B cell (primary cell): ENCODE results near the gene THRB. TPM values are rescaled to one million over a fixed set of nuclear protein-coding genes. Genes with fewer than 3 reads are reported as not detected.

Experiments used
- ATAC-seq: fragments of 200-7000 bp; cut with Tn5 transposase; one replicate; pipeline ENCODE4 v1.10.0; 2021; ENCODE audit warnings: low read depth, mild to moderate bottlenecking, moderate number of reproducible peaks, moderate library complexity
- CTCF ChIA-PET: fragments of 350-600 bp; sonication (Branson Sonifier 250); formaldehyde crosslinking; loops from one replicate; lab custom pipeline; 2021; ENCODE audit warnings: antibody characterized with exemption, inconsistent platforms; lab: Charles Lee
- POLR2A ChIA-PET: fragments of 350-600 bp; sonication (Branson Sonifier 250); formaldehyde crosslinking; loops from one replicate; lab custom pipeline; 2021; ENCODE audit warnings: antibody characterized with exemption; lab: Charles Lee
- DNase-seq: peaks from one replicate; pipeline ENCODE4 v3.0.0; 2013
- H2AFZ ChIP-seq: 2 replicates; pipeline ENCODE4 v1.6.1; 2012; ENCODE audit warnings: mild to moderate bottlenecking, low read depth, low read length; ENCODE audit not compliant: insufficient read depth, poor library complexity, severe bottlenecking
- H3K27ac ChIP-seq, 2 donors: 1 replicate in 1 of 2; 2 replicates in 1 of 2; pipeline ENCODE4 v1.5.1; 2012 to 2013; ENCODE audit warnings: low read length in 2 of 2, mild to moderate bottlenecking in 2 of 2, moderate library complexity in 1 of 2
- H3K27me3 ChIP-seq, 4 experiments: fragments of 200-600 bp in 1 of 4; sonication (generic) in 1 of 4; replicated peaks in 1 of 4; 1 replicate in 2 of 4; 2 replicates in 2 of 4; pipeline versions ENCODE4 v1.6.1 to v1.7.0; 2013 to 2016; ENCODE audit warnings: low read length in 3 of 4, mild to moderate bottlenecking in 2 of 4, mixed read lengths in 1 of 4, moderate library complexity in 1 of 4; ENCODE audit not compliant: insufficient read depth in 4 of 4, control insufficient read depth in 3 of 4; ENCODE audit errors: control extremely low read depth in 1 of 4
- H3K36me3 ChIP-seq, 2 experiments: replicated peaks in 1 of 2; 1 replicate in 1 of 2; 2 replicates in 1 of 2; pipeline versions ENCODE4 v1.6.1 to v1.7.1; 2013; ENCODE audit warnings: low read length in 1 of 2; ENCODE audit not compliant: insufficient read depth in 2 of 2, control insufficient read depth in 1 of 2; ENCODE audit errors: control extremely low read depth in 1 of 2, extremely low read depth in 1 of 2
- H3K4me1 ChIP-seq, 2 donors: fragments of 200-600 bp in 1 of 2; sonication (generic) in 1 of 2; 1 replicate in 1 of 2; 2 replicates in 1 of 2; pipeline versions ENCODE4 v1.5.1 to v1.6.1; 2013 to 2017; ENCODE audit warnings: low read length in 2 of 2; ENCODE audit not compliant: control insufficient read depth in 2 of 2, insufficient read depth in 2 of 2
- H3K4me2 ChIP-seq: replicated peaks from 2 replicates; pipeline ENCODE3; 2012; ENCODE audit warnings: mild to moderate bottlenecking, low read depth, low read length; ENCODE audit not compliant: poor library complexity, severe bottlenecking
- H3K4me3 ChIP-seq, 5 experiments: fragments of 200-600 bp in 1 of 5; sonication (generic) in 1 of 5; 1 replicate in 3 of 5; 2 replicates in 2 of 5; pipeline versions ENCODE4 v1.5.1 to v1.7.0; 2011 to 2016; ENCODE audit warnings: low read length in 4 of 5, mild to moderate bottlenecking in 4 of 5, low read depth in 2 of 5, control low read depth in 1 of 5, moderate library complexity in 1 of 5; ENCODE audit not compliant: insufficient read depth in 1 of 5; ENCODE audit errors: control extremely low read depth in 1 of 5, extremely low read depth in 1 of 5
- H3K79me2 ChIP-seq: fragments of 200-600 bp; sonication (generic); one replicate; pipeline ENCODE4 v1.6.0; 2016; ENCODE audit warnings: low read length; ENCODE audit not compliant: control insufficient read depth, insufficient read depth
- H3K9ac ChIP-seq: fragments of 200-600 bp; sonication (generic); 2 replicates; pipeline ENCODE4 v1.6.1; 2017; ENCODE audit warnings: mild to moderate bottlenecking, low read length, moderate library complexity
- H3K9me3 ChIP-seq, 3 donors: one replicate each; pipeline versions ENCODE4 v1.6.1 to v1.7.1; 2013; ENCODE audit warnings: low read length in 2 of 3; ENCODE audit not compliant: control insufficient read depth in 2 of 3, insufficient read depth in 1 of 3; ENCODE audit errors: control extremely low read depth in 1 of 3
- H4K20me1 ChIP-seq: 2 replicates; pipeline ENCODE4 v1.6.0; 2012; ENCODE audit warnings: mild to moderate bottlenecking, low read length; ENCODE audit not compliant: insufficient read depth, control insufficient read depth, poor library complexity, severe bottlenecking
- H3K27ac Mint-ChIP-seq: one replicate; pipeline ENCODE4 v1.8.0; 2021; ENCODE audit warnings: mixed read lengths
- H3K27me3 Mint-ChIP-seq: one replicate; pipeline ENCODE4 v1.8.0; 2021; ENCODE audit warnings: mixed read lengths
- H3K4me1 Mint-ChIP-seq: one replicate; pipeline ENCODE4 v1.8.0; 2021; ENCODE audit warnings: mixed read lengths
- H3K4me3 Mint-ChIP-seq: one replicate; pipeline ENCODE4 v1.8.0; 2021; ENCODE audit warnings: mixed read lengths
- H3K9me3 Mint-ChIP-seq: one replicate; pipeline ENCODE4 v1.8.0; 2022; ENCODE audit warnings: mixed read lengths; ENCODE audit not compliant: insufficient read depth
- EZH2 ChIP-seq: IDR thresholded peaks from 2 replicates; pipeline ENCODE4 v1.6.1; 2012; ENCODE audit warnings: borderline replicate concordance, low read depth, mild to moderate bottlenecking, moderate library complexity, low read length; ENCODE audit not compliant: insufficient read depth, poor library complexity, severe bottlenecking
- WGBS: methylation state at CpG from one replicate; pipeline ENCODE4 v1.1.5; 2013; ENCODE audit warnings: missing lambda C conversion rate; ENCODE audit not compliant: insufficient coverage; 5-methylcytosine and 5-hydroxymethylcytosine counted together
- intact Hi-C: fragments of 100-400 bp; cut with micrococcal nuclease; formaldehyde crosslinking; loops from one replicate; pipeline ENCODE4 v1.10.0; 2022
- polyA plus RNA-seq: library from polyadenylated mRNA; depleted of rRNA; stranded (reverse); fragments of >200 nt; gene quantifications from 2 replicates; pipeline ENCODE4 v1.2.3, GENCODE V29; 2012
- total RNA-seq, 2 donors: library from RNA; stranded (reverse); fragments of 120-200 nt in 1 of 2; gene quantifications; 1 replicate in 1 of 2; 2 replicates in 1 of 2; pipeline versions ENCODE4 v1.2.3 to v1.2.4, GENCODE V29; 2013 to 2022
- TF ChIP-seq, protein P1 (sequence below): fragments of 200-600 bp; IDR thresholded peaks from one replicate; pipeline ENCODE4 v1.8.0; 2022; ENCODE audit warnings: antibody characterized with exemption, mild to moderate bottlenecking

The THRB gene
- total and polyA plus RNA-seq, 2 donors (not counting 1 experiment from before 2014, with no cell fraction given): 0.86 to 1.8 TPM

DNA sequence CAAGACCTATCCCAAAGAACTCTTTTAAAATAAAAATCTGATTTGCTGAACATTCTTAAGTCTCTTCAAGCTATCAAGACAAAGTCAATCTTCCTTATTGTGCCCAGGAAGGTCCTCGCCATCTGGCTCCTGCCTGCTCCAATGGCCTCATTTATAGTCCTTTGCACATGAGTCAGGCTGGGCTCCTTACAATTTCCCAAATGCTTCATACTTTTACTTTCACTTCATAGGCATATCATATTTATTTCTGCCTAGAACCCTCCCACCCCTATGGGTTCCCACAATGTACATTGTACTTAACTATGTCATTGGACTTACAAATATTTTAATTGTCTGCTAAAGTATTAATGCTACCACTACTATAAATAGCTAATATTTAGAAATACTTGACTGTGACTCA is 9.1 kb downstream of the THRB start:
- no peak overlapping the region for H3K4me3 ChIP-seq
- CTCF ChIA-PET: interaction anchor here (2.2 kb wide), 1 partner anchor 11 kb away, joined by 6 read pairs; no protein-coding TSS in a partner anchor
- no peaks in the 10 kb centered on the region for H3K79me2 ChIP-seq
- Mint-ChIP-seq H3K9me3 (no peaks in the 10 kb centered on the region), H3K4me3 (no peak overlapping the region), H3K27me3 (peaks cover 13% of the 10 kb centered on the region), H3K27ac (no peak overlapping the region), H3K4me1 (peaks cover 2% of the 10 kb centered on the region)
- DNase-seq: no peak
- intact Hi-C loops: no loop called here
- H3K27ac ChIP-seq: no peak overlapping the region
- H3K36me3 ChIP-seq: no peaks in the 10 kb centered on the region
- TF ChIP-seq, protein P1, sequence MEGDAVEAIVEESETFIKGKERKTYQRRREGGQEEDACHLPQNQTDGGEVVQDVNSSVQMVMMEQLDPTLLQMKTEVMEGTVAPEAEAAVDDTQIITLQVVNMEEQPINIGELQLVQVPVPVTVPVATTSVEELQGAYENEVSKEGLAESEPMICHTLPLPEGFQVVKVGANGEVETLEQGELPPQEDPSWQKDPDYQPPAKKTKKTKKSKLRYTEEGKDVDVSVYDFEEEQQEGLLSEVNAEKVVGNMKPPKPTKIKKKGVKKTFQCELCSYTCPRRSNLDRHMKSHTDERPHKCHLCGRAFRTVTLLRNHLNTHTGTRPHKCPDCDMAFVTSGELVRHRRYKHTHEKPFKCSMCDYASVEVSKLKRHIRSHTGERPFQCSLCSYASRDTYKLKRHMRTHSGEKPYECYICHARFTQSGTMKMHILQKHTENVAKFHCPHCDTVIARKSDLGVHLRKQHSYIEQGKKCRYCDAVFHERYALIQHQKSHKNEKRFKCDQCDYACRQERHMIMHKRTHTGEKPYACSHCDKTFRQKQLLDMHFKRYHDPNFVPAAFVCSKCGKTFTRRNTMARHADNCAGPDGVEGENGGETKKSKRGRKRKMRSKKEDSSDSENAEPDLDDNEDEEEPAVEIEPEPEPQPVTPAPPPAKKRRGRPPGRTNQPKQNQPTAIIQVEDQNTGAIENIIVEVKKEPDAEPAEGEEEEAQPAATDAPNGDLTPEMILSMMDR: no peak
- TF ChIP-seq EZH2: no peak
- ATAC-seq: no peak
- no peak overlapping the region for H3K9ac ChIP-seq
- peaks cover 0 to 3% of the 10 kb centered on the region in 2 donors for H3K4me1 ChIP-seq
- POLR2A ChIA-PET: no interaction called here
- H3K4me2 ChIP-seq: peak overlapping the region; percentile 14
- H4K20me1 ChIP-seq: no peaks in the 10 kb centered on the region
- H3K9me3 ChIP-seq: no peaks in the 10 kb centered on the region
- H3K27me3 ChIP-seq: no peaks in the 10 kb centered on the region
- H2AFZ ChIP-seq: no peak overlapping the region
- WGBS: 87% methylated on average over 1 of the region's 1 CpG

DNA sequence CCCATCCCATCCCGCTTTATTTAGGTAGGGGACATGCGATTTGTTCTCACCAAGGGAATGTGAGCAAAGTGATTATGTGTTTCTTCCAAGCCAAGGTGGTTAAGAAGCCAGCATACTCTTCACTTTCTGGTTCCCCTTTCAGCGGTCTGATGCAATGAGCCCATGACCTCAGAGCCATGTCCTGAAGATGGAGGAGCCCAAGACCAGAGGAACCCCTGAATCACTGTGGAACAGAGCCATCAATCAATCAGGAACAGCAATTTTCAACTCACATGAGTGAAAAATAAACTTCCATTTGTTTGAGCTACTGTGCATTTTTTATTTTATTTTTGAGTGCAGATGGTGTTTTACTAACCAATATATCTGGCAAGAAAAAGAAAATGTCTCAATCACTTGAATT is 10.8 kb downstream of the THRB start:
- peaks cover 7% of the 10 kb centered on the region for H3K27me3 Mint-ChIP-seq
- DNase-seq: no peak
- no peak overlapping the region for H3K4me3 ChIP-seq
- H4K20me1 ChIP-seq: no peaks in the 10 kb centered on the region
- no peaks in the 10 kb centered on the region for H3K79me2 ChIP-seq
- ChIA-PET CTCF (interaction anchor here (2.2 kb wide), 1 partner anchor 13 kb away, joined by 6 read pairs; no protein-coding TSS in a partner anchor), POLR2A (no interaction called here)
- H3K9ac ChIP-seq: no peak overlapping the region
- intact Hi-C loops: no loop called here
- peaks cover 2% of the 10 kb centered on the region for H3K4me1 Mint-ChIP-seq
- TF ChIP-seq EZH2: no peak
- TF ChIP-seq, protein P1: no peak
- no peaks in the 10 kb centered on the region for H3K27me3 ChIP-seq
- H3K9me3 ChIP-seq: no peaks in the 10 kb centered on the region
- H3K27ac Mint-ChIP-seq: no peak overlapping the region
- 90% methylated on average over 2 of the region's 3 CpGs for WGBS
- no peak overlapping the region for H3K4me2 ChIP-seq
- no peak overlapping the region for H3K4me3 Mint-ChIP-seq
- H3K36me3 ChIP-seq: no peaks in the 10 kb centered on the region
- H3K4me1 ChIP-seq: peaks cover 0 to 3% of the 10 kb centered on the region in 2 donors
- no peak overlapping the region for H2AFZ ChIP-seq
- no peak for ATAC-seq
- H3K9me3 Mint-ChIP-seq: no peaks in the 10 kb centered on the region
- H3K27ac ChIP-seq: no peak overlapping the region
